CD1c-positive myeloid dendritic cell (primary cell): ENCODE measurements around the gene KCNK16.

ENCODE experiments used
- DNase-seq: peaks from one replicate; pipeline ENCODE4 v3.0.0-alpha.2; 2016; ENCODE audit errors: extremely low spot score

The KCNK16 gene

GRCh38 chr6:39322306-39322850, at the start of gene KCNK16:
KCNK16 (minus strand) TSS chr6:39322702; CDS start chr6:39322540, 162 bp downstream.
- DNase-seq, result no peak

- no peak for DNase-seq
Measured at GRCh38 chr6:39370390-39370789, 47.9 kb upstream of the KCNK16 start.

DNA sequence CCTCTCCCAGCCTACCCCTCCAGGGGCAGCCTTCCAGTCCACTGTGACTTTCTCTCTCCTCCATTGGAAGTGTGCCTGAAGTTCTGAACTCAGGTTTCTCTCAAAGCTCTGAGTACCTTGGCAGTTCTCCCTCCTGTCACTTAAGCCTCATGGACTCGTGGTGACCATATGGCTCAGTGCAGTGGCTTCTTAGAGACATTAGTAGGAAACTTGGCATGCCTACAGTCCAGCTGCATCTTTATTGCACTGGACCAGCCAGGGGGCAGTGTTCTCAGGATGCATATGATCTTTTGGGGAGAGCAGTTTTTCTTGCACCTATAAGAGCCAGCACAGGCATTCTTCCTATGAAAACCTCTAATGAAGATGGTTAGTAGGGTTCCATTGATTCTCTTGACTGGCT, 47.5 kb upstream of the KCNK16 start:
- no peak for DNase-seq

DNA sequence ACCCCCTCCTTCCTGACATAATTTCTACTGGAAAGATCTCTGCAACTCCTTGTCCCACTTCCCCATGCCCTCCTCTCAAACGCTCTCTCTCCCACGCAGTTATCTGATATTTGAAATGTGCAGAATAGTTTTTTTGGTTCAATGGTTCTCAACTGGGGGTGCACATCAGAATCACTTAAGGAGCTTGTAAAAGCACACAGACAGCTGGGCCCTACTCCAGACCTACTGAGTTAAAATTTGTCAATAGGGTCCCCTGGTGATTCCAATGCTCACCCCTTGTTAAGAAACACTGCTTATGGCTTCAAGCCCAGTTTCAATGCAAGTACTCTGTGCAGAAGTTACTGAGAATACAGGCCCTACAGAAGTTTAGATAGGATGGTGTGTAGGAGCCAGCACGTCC, 45.2 kb upstream of the KCNK16 start:
- DNase-seq, result no peak

GRCh38 chr6:39366931-39367618, 44.6 kb upstream of the KCNK16 start:
- DNase-seq, result no peak

- DNase-seq, result no peak
Measured at GRCh38 chr6:39365281-39366074, 43.0 kb upstream of the KCNK16 start.

GRCh38 chr6:39363280-39363679, 40.8 kb upstream of the KCNK16 start:
- DNase-seq, result no peak

- DNase-seq, result no peak
Measured at GRCh38 chr6:39362487-39362865, 40.0 kb upstream of the KCNK16 start.

DNA sequence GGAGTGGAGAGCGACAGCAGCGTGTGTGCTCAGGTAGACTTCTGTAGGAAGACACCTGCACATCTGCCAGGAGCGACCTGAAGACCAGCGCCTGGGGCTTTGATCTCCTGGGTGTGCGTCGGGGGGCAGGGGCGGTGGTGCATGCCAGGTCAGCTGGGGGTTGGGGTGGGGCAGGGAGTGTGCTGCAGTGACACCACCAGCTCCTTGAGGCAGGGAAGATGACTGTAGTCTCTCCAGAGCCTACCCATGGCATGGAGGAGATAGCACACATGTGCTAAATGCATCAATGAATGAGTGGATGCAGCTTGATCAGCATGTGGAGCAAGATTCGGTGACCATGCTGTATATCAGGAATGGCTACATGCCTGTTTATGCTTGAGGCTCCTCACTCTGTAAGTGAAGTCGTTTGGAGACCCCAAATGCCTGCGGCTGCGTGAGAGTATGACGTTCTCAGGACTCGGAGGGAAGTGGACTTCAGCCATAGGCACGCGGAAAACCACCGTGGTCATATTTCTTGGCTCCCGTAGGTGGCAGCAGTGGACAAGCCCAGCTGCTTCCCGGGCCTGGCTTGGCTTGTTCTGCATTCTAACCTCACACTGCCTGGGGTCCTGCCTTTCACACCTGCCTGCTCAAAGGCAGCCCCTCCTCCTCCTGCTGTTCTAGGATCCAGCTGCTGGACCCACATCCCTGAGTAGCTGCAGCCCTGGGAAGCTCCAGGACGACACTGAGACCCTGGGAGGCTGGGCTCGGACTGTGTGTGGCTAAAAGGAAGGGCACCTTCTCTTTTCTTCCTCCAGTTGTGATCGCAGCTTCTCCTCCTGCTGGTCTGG, 39.4 kb upstream of the KCNK16 start:
- peak; percentile 66 for DNase-seq

DNA sequence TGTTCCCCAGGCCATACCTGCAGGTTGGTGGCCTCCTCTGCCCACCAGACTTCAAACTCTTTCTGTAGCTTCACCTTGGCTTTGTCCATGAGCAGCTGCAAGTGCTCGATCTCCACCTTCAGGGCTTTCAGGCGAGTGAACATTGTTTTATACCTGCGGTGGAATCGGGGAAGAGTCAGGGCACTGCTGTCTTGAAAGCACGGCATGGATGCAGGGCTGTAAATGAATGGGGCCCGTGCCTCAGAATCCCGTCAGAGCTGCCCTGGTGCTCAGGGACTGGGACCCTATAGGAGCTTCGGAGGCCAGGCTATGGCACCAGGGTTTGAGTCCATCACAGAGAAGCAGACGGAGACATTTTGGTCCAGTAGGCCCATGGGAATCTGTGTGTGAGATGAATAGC, 37.9 kb upstream of the KCNK16 start:
- no peak for DNase-seq

- DNase-seq, result no peak
Measured at GRCh38 chr6:39357998-39358686, 35.6 kb upstream of the KCNK16 start.

GRCh38 chr6:39353698-39354315, 31.3 kb upstream of the KCNK16 start:
- DNase-seq, result no peak

DNA sequence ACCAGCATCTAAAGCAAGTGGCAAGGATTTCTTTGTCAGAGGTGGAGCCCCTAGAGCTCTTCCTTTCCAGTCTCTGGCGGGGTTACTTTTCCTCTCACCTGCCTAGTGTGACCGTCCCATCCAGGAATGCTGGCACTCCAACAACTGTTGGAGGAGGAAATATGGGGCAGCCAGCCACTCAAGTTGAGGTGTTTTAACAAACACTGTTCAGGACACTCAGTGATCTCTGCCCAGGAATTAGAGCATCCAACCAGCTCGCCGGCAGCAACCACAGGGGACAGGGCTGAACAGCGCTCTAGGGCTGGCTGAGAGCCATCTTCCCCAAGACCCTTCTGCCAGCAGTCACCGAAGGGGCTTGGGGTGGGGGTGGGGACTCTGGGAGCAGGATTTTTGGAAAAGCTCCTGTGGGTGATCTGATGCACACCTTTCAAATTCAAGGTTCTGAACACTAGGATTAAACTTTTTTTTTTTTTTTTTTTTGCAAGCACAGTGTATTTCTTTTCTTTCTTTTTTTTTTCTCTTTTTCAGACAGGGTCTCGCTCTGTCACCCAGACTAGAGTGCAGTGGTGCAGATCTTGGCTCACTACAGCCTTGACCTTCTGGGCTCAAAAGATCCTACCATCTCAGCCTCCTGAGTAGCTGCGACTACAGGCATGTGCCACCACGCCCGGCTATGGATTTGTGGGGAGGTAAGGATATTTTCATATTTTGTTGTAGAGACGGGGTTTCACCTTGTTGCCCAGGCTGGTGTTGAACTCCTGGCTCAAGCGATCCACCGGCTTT, 28.4 kb upstream of the KCNK16 start:
- DNase-seq, result no peak

DNA sequence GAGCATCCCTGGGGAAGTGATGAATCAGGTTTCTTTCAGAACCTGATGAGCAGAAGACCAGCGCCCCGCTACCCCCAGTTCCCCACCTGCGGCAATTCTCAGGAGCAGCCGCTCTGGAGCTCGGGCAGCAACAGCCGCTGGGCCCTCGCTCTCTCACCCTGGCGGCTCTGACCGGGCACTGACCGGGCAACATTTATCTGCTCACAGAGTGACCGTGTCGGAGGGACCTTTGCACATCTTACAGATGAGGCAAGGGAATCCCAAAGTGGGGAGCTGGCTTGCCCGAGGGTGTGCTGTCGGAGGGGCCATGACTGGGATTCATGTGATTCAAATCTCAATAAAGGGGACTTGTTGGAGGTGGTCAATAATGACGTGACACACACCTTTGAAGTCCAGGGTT, 26.2 kb upstream of the KCNK16 start:
- no peak for DNase-seq

DNA sequence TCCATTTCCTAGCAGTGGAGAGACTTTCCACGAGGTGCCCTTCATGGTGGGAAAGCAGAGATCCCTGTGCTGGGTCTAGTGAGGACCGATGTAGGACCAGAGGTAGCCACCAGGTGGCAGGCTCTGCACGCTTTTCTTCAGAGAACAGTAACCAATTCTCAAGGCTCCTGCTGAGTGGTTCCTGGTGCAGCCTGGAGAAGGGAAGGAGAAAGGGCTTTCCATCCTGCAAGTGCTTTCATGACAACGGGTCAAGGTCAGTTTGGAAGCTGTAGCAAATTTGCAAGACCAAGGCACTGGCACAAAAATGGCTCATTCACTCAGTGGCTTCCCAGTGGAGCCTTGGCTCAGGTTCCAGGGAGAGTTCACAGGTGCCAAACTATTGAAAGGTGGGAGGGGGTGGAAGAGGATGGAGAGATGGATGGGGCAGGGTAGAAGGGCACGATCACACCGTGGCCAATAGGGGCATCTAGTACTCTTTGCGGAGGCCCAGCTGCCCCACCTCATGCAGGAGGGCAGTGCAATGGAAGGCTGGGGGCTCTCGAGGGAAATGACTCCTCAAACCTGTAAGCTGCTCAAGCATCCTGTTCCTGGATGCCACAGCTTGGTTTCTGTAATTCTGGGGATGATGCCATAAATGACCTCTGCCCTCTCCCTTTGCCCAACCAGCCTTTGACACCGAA, 25.5 kb upstream of the KCNK16 start:
- DNase-seq, result peak; percentile 71

DNA sequence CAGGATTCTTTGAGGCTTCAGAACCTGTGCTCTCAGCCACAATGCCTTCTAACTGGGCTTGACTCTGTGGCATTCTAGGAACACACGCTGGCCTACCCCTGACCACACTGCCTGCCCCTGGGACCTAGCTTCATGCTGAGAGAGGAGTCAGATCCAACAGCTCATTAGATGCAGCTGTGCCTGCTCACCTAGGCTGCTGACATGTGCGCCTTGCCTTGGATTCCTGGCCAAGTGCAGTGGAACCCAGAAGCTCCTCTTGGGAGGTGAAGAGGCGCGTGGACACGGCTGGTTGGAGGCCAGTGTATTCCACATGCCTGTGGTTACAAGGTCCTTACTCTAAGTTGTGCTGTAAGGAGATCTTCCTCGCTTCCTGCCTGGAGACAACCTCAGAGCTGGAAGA, 24.7 kb upstream of the KCNK16 start:
- DNase-seq, result no peak

DNA sequence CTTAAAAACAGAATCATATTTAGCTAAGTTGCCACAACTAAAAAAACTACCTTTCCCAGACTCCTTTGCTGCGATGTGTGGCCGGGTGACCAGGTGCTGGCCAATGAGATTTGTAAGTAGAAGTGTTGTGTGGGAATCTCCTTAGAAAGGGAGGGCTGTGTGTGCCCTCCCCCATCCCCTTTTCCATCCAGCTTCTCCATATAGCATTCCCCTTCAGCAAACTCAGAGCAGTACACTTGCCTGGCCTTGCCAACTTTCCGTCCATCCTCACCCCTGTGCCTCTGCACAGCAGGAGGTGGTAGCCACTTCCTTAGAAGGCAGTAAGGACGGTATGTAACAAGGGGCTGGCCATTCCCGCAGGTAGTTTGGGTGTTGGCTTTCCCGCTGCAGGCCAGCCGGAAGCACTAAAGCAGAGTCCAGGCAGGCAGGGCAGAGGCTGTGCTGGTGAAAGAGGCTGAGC, 22.3 kb upstream of the KCNK16 start:
- DNase-seq, result no peak

DNA sequence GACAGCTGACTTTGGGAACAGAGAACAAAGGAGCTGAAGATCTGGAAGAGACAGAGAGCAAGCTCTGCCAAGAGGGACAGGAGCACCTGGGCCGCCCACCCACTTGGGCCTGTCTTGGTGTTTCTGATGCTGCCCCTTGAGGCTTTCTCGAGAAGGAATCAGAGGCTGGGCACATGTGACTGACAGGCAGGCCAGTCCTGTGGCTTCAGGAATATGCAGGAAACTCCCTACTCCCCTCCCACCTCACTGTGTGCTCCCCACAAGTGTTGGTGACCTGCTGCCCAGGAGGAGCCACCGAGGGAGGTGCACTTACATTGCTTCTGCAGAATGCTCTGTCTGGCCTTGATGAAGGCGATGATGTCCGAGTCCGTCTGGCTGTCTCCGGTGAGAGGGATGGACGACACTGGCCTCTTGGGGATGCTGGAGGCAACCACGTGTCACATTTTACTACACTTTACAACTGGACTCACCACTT, 20.9 kb upstream of the KCNK16 start:
- DNase-seq, result no peak

DNA sequence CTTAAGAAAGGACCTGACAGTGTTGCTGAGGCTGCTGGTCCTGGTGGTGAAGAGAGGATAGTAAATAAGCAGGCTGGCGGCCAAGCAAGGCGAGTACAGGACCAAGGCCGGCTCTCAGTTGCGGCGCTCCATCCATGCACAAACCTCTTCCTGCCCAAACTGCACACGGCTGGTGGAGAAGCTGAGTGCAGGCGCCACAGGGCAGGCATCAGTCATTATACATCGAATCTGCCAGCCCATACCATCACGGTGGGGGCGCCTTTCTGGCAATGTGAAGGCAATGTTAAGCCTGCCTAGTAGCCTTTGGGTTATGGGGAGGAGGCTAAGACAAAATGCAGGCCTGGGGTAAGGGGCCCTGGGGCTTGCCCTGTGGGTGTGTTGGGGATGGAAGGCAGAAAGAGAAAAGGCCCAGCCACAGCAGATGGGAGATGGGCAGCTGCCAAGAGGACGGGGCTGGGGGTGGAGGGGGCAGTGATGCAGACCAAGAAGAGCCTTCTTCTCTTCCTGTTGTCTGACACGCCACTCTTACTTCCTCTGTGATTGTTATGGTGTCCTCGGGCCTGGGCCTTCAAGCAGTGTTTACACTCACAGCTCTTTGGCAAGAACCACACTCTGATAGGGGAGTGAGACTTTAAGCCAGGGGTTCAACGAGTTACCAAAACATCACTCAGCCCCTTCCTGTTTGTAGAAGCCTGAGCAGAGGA, 20.3 kb upstream of the KCNK16 start:
- DNase-seq, result peak; percentile 69
